ENCODE results near the gene CDH24. TPM values are rescaled to one million over a fixed set of nuclear protein-coding genes. Genes with fewer than 3 reads are reported as not detected.

Gene CDH24
- total and polyA plus RNA-seq, 2 experiments from 2014 or later: 1.5 to 3.8 TPM

- no peak for TF ChIP-seq EZH2 (IDR thresholded peaks at IDR 0.05; ENCODE audit: insufficient read depth, poor library complexity, severe bottlenecking)
- no peak for TF ChIP-seq EZH2phosphoT487 (IDR thresholded peaks at IDR 0.05; ENCODE audit: insufficient read depth, low read depth)
- 49 to 51% methylated on average over 2 of the region's 2 CpGs for WGBS, 2 experiments (ENCODE audit: low coverage in 1 of 2, low lambda C conversion rate in 2 of 2, missing lambda C conversion rate in 2 of 2)
- H4K20me1 ChIP-seq (ENCODE audit: insufficient read depth): peaks cover 8% of the 10 kb centered on the region; the same call in 1 of the 2 replicates
Observed at GRCh38 chr14:23093104-23093503, 35.8 kb upstream of the CDH24 start.

GRCh38 chr14:23091294-23092225 lies 34.2 kb upstream of the CDH24 start:
- Histone ChIP-seq H3K79me2 (ENCODE audit: insufficient read depth) (peaks cover 91% of the 10 kb centered on the region), H3K9ac (no peak overlapping the region), H3K27ac (no peak overlapping the region), H3K4me3 (no peak overlapping the region), H3K9me2 (ENCODE audit: insufficient read depth) (no peaks in the 10 kb centered on the region), H3K9me3 (ENCODE audit: low read depth) (no peaks in the 10 kb centered on the region), H3F3A (ENCODE audit: insufficient read depth) (peaks cover 40% of the 10 kb centered on the region), H3K27me3 (replicated peaks; ENCODE audit: insufficient read depth) (no peaks in the 10 kb centered on the region), H3K36me3 (ENCODE audit: low read depth) (peaks cover 50% of the 10 kb centered on the region), H2AFZ (no peak overlapping the region), H4K20me1 (ENCODE audit: insufficient read depth) (no peaks in the 10 kb centered on the region), H3K4me1 (ENCODE audit: insufficient read depth) (peaks cover 18% of the 10 kb centered on the region), H3K4me2 (ENCODE audit: unreplicated experiment) (no peak overlapping the region)
- TF ChIP-seq EZH2phosphoT487 (IDR thresholded peaks at IDR 0.05; ENCODE audit: insufficient read depth, low read depth) (no peak), EZH2 (IDR thresholded peaks at IDR 0.05; ENCODE audit: insufficient read depth, poor library complexity, severe bottlenecking) (no peak)
- no peak for DNase-seq
- 85 to 90% methylated on average over 11 to 12 of the region's 12 CpGs for WGBS, 2 experiments (ENCODE audit: low coverage in 1 of 2, low lambda C conversion rate in 2 of 2, missing lambda C conversion rate in 2 of 2)
- in situ Hi-C loops (cut with MboI): no loop called here

More at GRCh38 chr14:23093104-23093503, 35.8 kb upstream of the CDH24 start:
- Histone ChIP-seq H3K4me2 (ENCODE audit: unreplicated experiment) (peak overlapping the region; percentile 98), H3K9me2 (ENCODE audit: insufficient read depth) (no peaks in the 10 kb centered on the region), H3K9me3 (ENCODE audit: low read depth) (no peaks in the 10 kb centered on the region), H3K27me3 (replicated peaks; ENCODE audit: insufficient read depth) (no peaks in the 10 kb centered on the region), H3K9ac (peak overlapping the region; percentile 94), H3K4me3 (peak overlapping the region; percentile 98), H3K4me1 (ENCODE audit: insufficient read depth) (peaks cover 30% of the 10 kb centered on the region), H3K36me3 (ENCODE audit: low read depth) (peaks cover 45% of the 10 kb centered on the region), H3F3A (ENCODE audit: insufficient read depth) (peaks cover 25% of the 10 kb centered on the region), H3K79me2 (ENCODE audit: insufficient read depth) (peaks cover 91% of the 10 kb centered on the region), H3K27ac (no peak overlapping the region), H2AFZ (no peak overlapping the region)
- in situ Hi-C loops (cut with MboI): no loop called here
- DNase-seq: no peak

GRCh38 chr14:23090254-23090636 lies 32.9 kb upstream of the CDH24 start:
- peaks cover 46% of the 10 kb centered on the region for H3F3A ChIP-seq (ENCODE audit: insufficient read depth)
- no peak for DNase-seq
- 0 out of 2 replicates have a peak, but pooled peaks cover 3% of the 10 kb centered on the region for H4K20me1 ChIP-seq (ENCODE audit: insufficient read depth)
- H3K4me1 ChIP-seq (ENCODE audit: insufficient read depth): peaks cover 28% of the 10 kb centered on the region
- H3K9ac ChIP-seq: no peak overlapping the region
- H3K9me2 ChIP-seq (ENCODE audit: insufficient read depth): no peaks in the 10 kb centered on the region
- H3K9me3 ChIP-seq (ENCODE audit: low read depth): no peaks in the 10 kb centered on the region
- in situ Hi-C loops (cut with MboI): no loop called here
- H3K79me2 ChIP-seq (ENCODE audit: insufficient read depth): peaks cover 90% of the 10 kb centered on the region
- no peak overlapping the region for H2AFZ ChIP-seq
- no peak overlapping the region for H3K27ac ChIP-seq
- TF ChIP-seq EZH2 (IDR thresholded peaks at IDR 0.05; ENCODE audit: insufficient read depth, poor library complexity, severe bottlenecking) (no peak), EZH2phosphoT487 (IDR thresholded peaks at IDR 0.05; ENCODE audit: insufficient read depth, low read depth) (no peak)
- peaks cover 60% of the 10 kb centered on the region for H3K36me3 ChIP-seq (ENCODE audit: low read depth)
- H3K4me2 ChIP-seq (ENCODE audit: unreplicated experiment): no peak overlapping the region
- H3K27me3 ChIP-seq (replicated peaks; ENCODE audit: insufficient read depth): no peaks in the 10 kb centered on the region
- no peak overlapping the region for H3K4me3 ChIP-seq
- 66 to 74% methylated on average over 4 of the region's 4 CpGs for WGBS, 2 experiments (ENCODE audit: low coverage in 1 of 2, low lambda C conversion rate in 2 of 2, missing lambda C conversion rate in 2 of 2)

- H3K27ac ChIP-seq: no peak overlapping the region
- H3K79me2 ChIP-seq (ENCODE audit: insufficient read depth): peaks cover 92% of the 10 kb centered on the region
- in situ Hi-C loops (cut with MboI): no loop called here
- no peaks in the 10 kb centered on the region for H3K9me2 ChIP-seq (ENCODE audit: insufficient read depth)
- 0 out of 2 replicates have a peak, but pooled peaks cover 3% of the 10 kb centered on the region for H4K20me1 ChIP-seq (ENCODE audit: insufficient read depth)
- peaks cover 52% of the 10 kb centered on the region for H3F3A ChIP-seq (ENCODE audit: insufficient read depth)
- H3K27me3 ChIP-seq (replicated peaks; ENCODE audit: insufficient read depth): no peaks in the 10 kb centered on the region
- H3K9ac ChIP-seq: no peak overlapping the region
- TF ChIP-seq EZH2phosphoT487 (IDR thresholded peaks at IDR 0.05; ENCODE audit: insufficient read depth, low read depth) (no peak), EZH2 (IDR thresholded peaks at IDR 0.05; ENCODE audit: insufficient read depth, poor library complexity, severe bottlenecking) (no peak)
- peaks cover 33% of the 10 kb centered on the region for H3K4me1 ChIP-seq (ENCODE audit: insufficient read depth)
- WGBS, 2 experiments (ENCODE audit: low coverage in 1 of 2, low lambda C conversion rate in 2 of 2, missing lambda C conversion rate in 2 of 2): 90 to 93% methylated on average over 12 of the region's 12 CpGs
- no peaks in the 10 kb centered on the region for H3K9me3 ChIP-seq (ENCODE audit: low read depth)
- H3K36me3 ChIP-seq (ENCODE audit: low read depth): peaks cover 65% of the 10 kb centered on the region
- DNase-seq: no peak
- no peak overlapping the region for H3K4me2 ChIP-seq (ENCODE audit: unreplicated experiment)
- H3K4me3 ChIP-seq: no peak overlapping the region
- H2AFZ ChIP-seq: no peak overlapping the region
Observed at GRCh38 chr14:23089498-23090253, 32.4 kb upstream of the CDH24 start.

Measured in GM23248 (cell line).